Osteoblast (primary cell): Measurements from ENCODE around the gene L3MBTL2. TPM values are rescaled to one million over a fixed set of nuclear protein-coding genes. Genes with fewer than 3 reads are reported as not detected.

ENCODE experiments used
- DNase-seq: peaks from one replicate; pipeline ENCODE4 v3.0.0; 2011; ENCODE audit warnings: low spot score, mixed read lengths; ENCODE audit not compliant: insufficient read length; ENCODE audit errors: missing footprints
- H2AFZ ChIP-seq: 2 replicates; pipeline ENCODE4 v1.6.0; 2011; ENCODE audit warnings: mild to moderate bottlenecking, low read length
- H3K27ac ChIP-seq: 2 replicates; pipeline ENCODE4 v1.5.1; 2011; ENCODE audit warnings: mild to moderate bottlenecking, low read depth, low read length, moderate library complexity
- H3K27me3 ChIP-seq: 2 replicates; pipeline ENCODE4 v1.6.0; 2012; ENCODE audit warnings: mild to moderate bottlenecking, control low read depth, inconsistent platforms, low read length, moderate library complexity; ENCODE audit not compliant: insufficient read depth
- H3K36me3 ChIP-seq: 2 replicates; pipeline ENCODE4 v1.5.1; 2011; ENCODE audit warnings: mild to moderate bottlenecking, low read length, control low read depth, moderate library complexity; ENCODE audit not compliant: insufficient read depth
- H3K4me1 ChIP-seq: 2 replicates; pipeline ENCODE4 v1.5.1; 2011; ENCODE audit warnings: mild to moderate bottlenecking, low read length, control low read depth, moderate library complexity; ENCODE audit not compliant: insufficient read depth
- H3K4me2 ChIP-seq: 2 replicates; pipeline ENCODE4 v1.6.0; 2011; ENCODE audit warnings: mild to moderate bottlenecking, low read length; ENCODE audit not compliant: insufficient read depth
- H3K4me3 ChIP-seq: fragments of 200-600 bp; sonication (generic); 3 replicates; pipeline ENCODE4 v1.5.1; 2012; ENCODE audit warnings: mild to moderate bottlenecking, low read length, inconsistent platforms; ENCODE audit not compliant: insufficient read depth
- H3K79me2 ChIP-seq: 2 replicates; pipeline ENCODE4 v1.6.0; 2012; ENCODE audit warnings: mild to moderate bottlenecking, low read length, control low read depth, inconsistent platforms; ENCODE audit not compliant: insufficient read depth
- H3K9me3 ChIP-seq: 2 replicates; pipeline ENCODE4 v1.5.1; 2011; ENCODE audit warnings: low read depth, low read length, control low read depth
- H4K20me1 ChIP-seq: 2 replicates; pipeline ENCODE4 v1.6.0; 2012; ENCODE audit warnings: mild to moderate bottlenecking, low read length, control low read depth; ENCODE audit not compliant: insufficient read depth
- CTCF ChIP-seq: IDR thresholded peaks from 2 replicates; pipeline ENCODE4 v1.5.1; 2011; ENCODE audit warnings: mild to moderate bottlenecking, low read depth, low read length, moderate library complexity; ENCODE audit errors: extremely low read depth
- total RNA-seq: library from RNA; depleted of rRNA; stranded (reverse); fragments of >200 nt; gene quantifications from 2 replicates; pipeline ENCODE4 v1.2.3, GENCODE V29; 2012

The L3MBTL2 gene
- total RNA-seq, result 21.5 and 22.8 TPM in 2 replicates

- peak within 1 kb of the TSS; percentile 98 for H2AFZ ChIP-seq
These were observed at the start of gene L3MBTL2 for GRCh38 chr22:41204992-41205900. L3MBTL2 (plus strand) TSS chr22:41205312; CDS start chr22:41205363, 51 bp downstream.

GRCh38 chr22:41157083-41157482 lies 48.0 kb upstream of the L3MBTL2 start:
- Histone ChIP-seq H3K79me2 (peaks cover 2% of the 10 kb centered on the region), H2AFZ (no peak overlapping the region), H3K4me1 (no peaks in the 10 kb centered on the region), H3K27ac (no peak overlapping the region), H4K20me1 (peaks cover 3% of the 10 kb centered on the region), H3K4me3 (no peak overlapping the region), H3K4me2 (no peak overlapping the region), H3K9me3 (no peaks in the 10 kb centered on the region), H3K27me3 (no peaks in the 10 kb centered on the region), H3K36me3 (peaks cover 90% of the 10 kb centered on the region)
- TF ChIP-seq CTCF, result no peak
- DNase-seq, result no peak

More at GRCh38 chr22:41204992-41205900, at the start of gene L3MBTL2:
- peaks cover 9% of the 10 kb centered on the region for H3K4me1 ChIP-seq
- peak; percentile 100 for DNase-seq
- H3K36me3 ChIP-seq, result peaks cover 6% of the 10 kb centered on the region
- peak within 1 kb of the TSS; percentile 93 for H3K4me3 ChIP-seq
- H3K79me2 ChIP-seq, result peaks cover 29% of the 10 kb centered on the region
- no peaks in the 10 kb centered on the region for H3K9me3 ChIP-seq
- H3K4me2 ChIP-seq, result peak within 1 kb of the TSS; percentile 90
- TF ChIP-seq CTCF, result no peak
- no peaks in the 10 kb centered on the region for H3K27me3 ChIP-seq
- H3K27ac ChIP-seq, result peak within 1 kb of the TSS; percentile 86
- H4K20me1 ChIP-seq, result no peaks in the 10 kb centered on the region

- Histone ChIP-seq H3K79me2 (peaks cover 2% of the 10 kb centered on the region), H4K20me1 (peaks cover 5% of the 10 kb centered on the region), H2AFZ (no peak overlapping the region), H3K4me1 (no peaks in the 10 kb centered on the region), H3K9me3 (no peaks in the 10 kb centered on the region), H3K4me3 (no peak overlapping the region), H3K27ac (no peak overlapping the region), H3K4me2 (no peak overlapping the region), H3K27me3 (no peaks in the 10 kb centered on the region), H3K36me3 (peaks cover 83% of the 10 kb centered on the region)
- no peak for TF ChIP-seq CTCF
- no peak for DNase-seq
These were observed 36.0 kb upstream of the L3MBTL2 start for GRCh38 chr22:41169157-41169556.

- DNase-seq, result no peak
- Histone ChIP-seq H3K4me3 (no peak overlapping the region), H3K79me2 (no peaks in the 10 kb centered on the region), H4K20me1 (peaks cover 7% of the 10 kb centered on the region), H3K4me1 (no peaks in the 10 kb centered on the region), H3K36me3 (peaks cover 82% of the 10 kb centered on the region), H3K9me3 (no peaks in the 10 kb centered on the region), H3K27ac (no peak overlapping the region), H3K4me2 (no peak overlapping the region), H3K27me3 (no peaks in the 10 kb centered on the region), H2AFZ (no peak overlapping the region)
- no peak for TF ChIP-seq CTCF
These were observed 33.1 kb upstream of the L3MBTL2 start for GRCh38 chr22:41171996-41172395.
